ENCODE data around the gene ANAPC16. TPM values are rescaled to one million over a fixed set of nuclear protein-coding genes. Genes with fewer than 3 reads are reported as not detected.

ANAPC16 gene
- total RNA-seq, 2 donors from 2014 or later: 57.4 to 68.4 TPM

GRCh38 chr10:72274213-72274729 is 58.5 kb downstream of the ANAPC16 start:
- peaks cover 20% of the 10 kb centered on the region for H3K4me1 ChIP-seq (ENCODE audit: control insufficient read depth, insufficient read depth, low read length)
- H3K4me3 ChIP-seq (ENCODE audit: low read length): peak overlapping the region; percentile 92
- Mint-ChIP-seq H3K9me3 (no peaks in the 10 kb centered on the region), H3K4me1 (peaks cover 41% of the 10 kb centered on the region), H3K27ac (peak overlapping the region; percentile 82), H3K36me3 (ENCODE audit: low read depth) (peaks cover 1% of the 10 kb centered on the region), H3K27me3 (ENCODE audit: insufficient read depth) (peaks cover 3% of the 10 kb centered on the region), H3K4me3 (peak overlapping the region; percentile 85)
- WGBS, 2 experiments (ENCODE audit: insufficient coverage in 1 of 2, insufficient read length in 1 of 2): 2 to 4% methylated on average over 30 to 40 of the region's 40 CpGs
- no peak for TF ChIP-seq CTCF (conservative IDR thresholded peaks at IDR 0.05)
- peaks cover 7% of the 10 kb centered on the region for H3K36me3 ChIP-seq (ENCODE audit: control insufficient read depth, insufficient read depth, low read length)
- H3K27me3 ChIP-seq (ENCODE audit: control insufficient read depth, insufficient read depth, low read length, poor library complexity, severe bottlenecking): no peaks in the 10 kb centered on the region
- peak overlapping the region; percentile 76 for H3K9ac ChIP-seq (ENCODE audit: extremely low read depth, low read length, poor library complexity, severe bottlenecking)
- peak overlapping the region; percentile 81 for H3K27ac ChIP-seq (ENCODE audit: low read depth, low read length)
- H3K9me3 ChIP-seq (ENCODE audit: control insufficient read depth, low read length): no peaks in the 10 kb centered on the region
- no peak for DNase-seq

GRCh38 chr10:72274730-72275350 is 59.0 kb downstream of the ANAPC16 start:
- peaks cover 7% of the 10 kb centered on the region for H3K36me3 ChIP-seq (ENCODE audit: control insufficient read depth, insufficient read depth, low read length)
- no peaks in the 10 kb centered on the region for H3K9me3 Mint-ChIP-seq
- peak overlapping the region; percentile 76 for H3K9ac ChIP-seq (ENCODE audit: extremely low read depth, low read length, poor library complexity, severe bottlenecking)
- peak overlapping the region; percentile 72 for H3K27ac Mint-ChIP-seq
- 50 to 56% methylated on average over 23 to 26 of the region's 26 CpGs for WGBS, 2 experiments (ENCODE audit: insufficient coverage in 1 of 2, insufficient read length in 1 of 2)
- H3K4me3 Mint-ChIP-seq: peak overlapping the region; percentile 85
- H3K4me1 Mint-ChIP-seq: peaks cover 41% of the 10 kb centered on the region
- peak; percentile 89 for TF ChIP-seq CTCF (conservative IDR thresholded peaks at IDR 0.05)
- H3K4me3 ChIP-seq (ENCODE audit: low read length): peak overlapping the region; percentile 92
- peak overlapping the region; percentile 42 for H3K27ac ChIP-seq (ENCODE audit: low read depth, low read length)
- DNase-seq: peak; percentile 92
- peaks cover 20% of the 10 kb centered on the region for H3K4me1 ChIP-seq (ENCODE audit: control insufficient read depth, insufficient read depth, low read length)
- no peaks in the 10 kb centered on the region for H3K27me3 ChIP-seq (ENCODE audit: control insufficient read depth, insufficient read depth, low read length, poor library complexity, severe bottlenecking)
- peaks cover 1% of the 10 kb centered on the region for H3K36me3 Mint-ChIP-seq (ENCODE audit: low read depth)
- peaks cover 3% of the 10 kb centered on the region for H3K27me3 Mint-ChIP-seq (ENCODE audit: insufficient read depth)
- no peaks in the 10 kb centered on the region for H3K9me3 ChIP-seq (ENCODE audit: control insufficient read depth, low read length)

- no peaks in the 10 kb centered on the region for H3K27me3 ChIP-seq (ENCODE audit: control insufficient read depth, insufficient read depth, low read length, poor library complexity, severe bottlenecking)
- Mint-ChIP-seq H3K27ac (no peak overlapping the region), H3K27me3 (ENCODE audit: insufficient read depth) (peaks cover under 1% of the 10 kb centered on the region), H3K9me3 (no peaks in the 10 kb centered on the region), H3K4me1 (peaks cover 41% of the 10 kb centered on the region), H3K4me3 (peak overlapping the region; percentile 85), H3K36me3 (ENCODE audit: low read depth) (peaks cover 1% of the 10 kb centered on the region)
- H3K4me3 ChIP-seq (ENCODE audit: low read length): peak overlapping the region; percentile 92
- peak overlapping the region; percentile 42 for H3K27ac ChIP-seq (ENCODE audit: low read depth, low read length)
- WGBS, 2 experiments (ENCODE audit: insufficient coverage in 1 of 2, insufficient read length in 1 of 2): 78 to 80% methylated on average over 2 to 12 of the region's 12 CpGs
- H3K9me3 ChIP-seq (ENCODE audit: control insufficient read depth, low read length): no peaks in the 10 kb centered on the region
- no peak for TF ChIP-seq CTCF (conservative IDR thresholded peaks at IDR 0.05)
- H3K4me1 ChIP-seq (ENCODE audit: control insufficient read depth, insufficient read depth, low read length): peaks cover 20% of the 10 kb centered on the region
- DNase-seq: no peak
- no peak overlapping the region for H3K9ac ChIP-seq (ENCODE audit: extremely low read depth, low read length, poor library complexity, severe bottlenecking)
- H3K36me3 ChIP-seq (ENCODE audit: control insufficient read depth, insufficient read depth, low read length): peaks cover 7% of the 10 kb centered on the region
Observed at GRCh38 chr10:72275351-72276012, 59.7 kb downstream of the ANAPC16 start.

All from endodermal cell (in vitro differentiated cells).